NCI-H187 treated with DMSO at 0.1 percent for 48 hours (cell line): Measurements from ENCODE around the gene LIPH.

ENCODE experiments used
- DNase-seq: peaks from one replicate; lab custom pipeline; 2025; lab: John Stamatoyannopoulos, UW

Gene LIPH

DNA sequence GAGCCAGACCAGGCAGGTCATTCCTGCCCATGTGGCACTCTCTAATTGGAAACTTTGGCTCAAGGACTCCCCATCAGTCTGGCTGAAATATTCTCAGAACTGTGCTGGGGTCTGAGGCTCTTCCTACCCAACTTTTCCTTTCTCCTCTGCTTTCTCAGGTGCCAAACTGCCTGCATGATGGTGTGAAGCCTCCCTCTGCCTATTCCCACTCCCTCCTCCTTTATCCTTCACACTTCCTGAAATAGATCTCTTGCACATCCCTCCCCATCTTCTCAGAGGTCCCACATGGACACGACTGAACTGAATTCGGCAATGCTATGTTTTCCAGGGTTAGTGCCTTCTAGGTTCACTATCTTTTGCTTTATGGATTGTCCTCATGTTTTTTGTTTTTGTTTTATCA lies 12.5 kb downstream of the LIPH start:
- DNase-seq, result no peak

DNA sequence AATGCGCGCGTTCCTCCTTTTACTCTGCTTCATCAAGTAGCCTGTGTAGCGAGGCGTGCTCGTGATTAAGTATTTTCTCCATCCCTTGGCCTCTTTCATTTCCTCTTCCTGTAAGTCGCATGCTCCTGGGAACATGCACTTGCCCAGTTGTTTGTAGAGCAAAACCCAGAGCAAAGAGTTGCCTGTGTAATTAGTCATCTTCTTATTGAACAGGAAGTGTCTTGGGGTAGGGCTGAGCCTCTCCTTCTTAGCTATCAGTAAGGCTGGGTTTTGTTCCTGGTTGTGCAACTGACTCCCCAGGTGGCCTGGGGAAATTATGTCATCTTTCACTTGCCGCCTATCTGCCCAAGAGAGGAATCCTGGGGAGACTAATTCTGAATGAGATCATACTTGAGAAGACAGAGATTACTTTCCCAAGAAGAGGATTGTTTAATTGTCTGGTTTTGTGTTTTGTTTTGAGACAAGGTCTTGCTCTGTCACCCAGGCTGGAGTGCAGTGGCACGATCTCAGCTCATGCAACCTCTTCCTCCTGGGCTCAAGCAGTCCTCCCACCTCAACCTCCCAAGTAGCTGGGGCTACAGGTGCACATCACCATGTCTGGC lies 14.9 kb downstream of the LIPH start:
- DNase-seq, result no peak

DNA sequence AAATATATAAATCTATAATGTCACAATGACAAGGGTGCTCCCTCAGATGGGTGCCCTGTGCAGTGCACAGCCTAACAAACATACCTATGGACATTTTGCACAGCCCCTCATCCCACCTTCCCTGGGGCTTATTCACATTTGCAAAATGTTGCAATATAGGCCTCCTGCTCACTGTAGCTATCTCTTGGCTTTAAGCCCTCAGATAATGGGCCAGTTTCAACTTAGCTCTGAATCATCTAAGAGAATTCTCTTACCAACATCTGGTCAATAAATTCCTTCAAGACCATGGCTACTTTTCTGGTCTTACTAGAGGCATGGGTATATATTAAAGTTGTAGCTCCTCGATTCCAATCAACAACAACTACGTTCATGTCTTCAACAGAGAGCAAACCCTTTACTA lies 17.9 kb downstream of the LIPH start:
- no peak for DNase-seq

DNA sequence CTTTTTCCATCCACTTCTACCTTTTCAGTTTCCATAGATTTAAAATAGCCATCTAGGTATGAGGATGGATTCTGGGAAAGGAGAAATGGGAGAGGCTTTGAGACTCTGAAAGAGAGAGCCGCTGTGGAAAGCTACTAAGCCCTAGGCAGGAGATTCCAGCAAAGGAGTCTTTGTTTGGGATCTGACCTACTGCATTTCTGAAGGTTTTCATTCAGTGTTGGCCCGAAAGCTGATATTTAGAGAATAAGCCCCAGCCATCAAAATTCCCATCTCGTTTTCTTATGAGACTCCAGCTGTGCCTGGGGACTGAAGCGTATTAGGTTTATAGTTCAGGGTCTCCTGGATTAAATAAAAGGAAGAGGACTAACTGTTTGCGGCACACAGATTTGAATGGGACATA lies 19.5 kb downstream of the LIPH start:
- no peak for DNase-seq

GRCh38 chr3:185530856-185531255 lies 21.5 kb downstream of the LIPH start:
- DNase-seq, result no peak

DNA sequence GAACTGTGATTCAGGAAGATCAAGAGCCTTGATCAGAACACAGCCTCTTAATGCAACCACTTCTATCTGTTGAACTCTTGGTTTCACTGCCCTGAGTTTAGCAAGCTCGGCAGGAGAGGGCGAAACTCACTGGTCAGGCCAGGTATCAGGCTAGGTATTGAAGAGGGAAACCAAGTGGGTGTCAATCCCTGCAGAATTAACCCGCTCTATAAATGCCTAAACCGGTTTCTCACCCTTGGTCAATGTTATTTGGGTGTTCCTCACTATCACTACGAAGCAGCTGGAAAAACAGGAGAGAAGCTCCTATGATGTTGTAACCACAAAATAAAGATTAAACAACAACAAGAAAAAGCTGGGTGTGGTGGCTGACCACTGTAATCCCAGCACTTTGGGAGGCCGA lies 23.9 kb downstream of the LIPH start:
- DNase-seq, result no peak

DNA sequence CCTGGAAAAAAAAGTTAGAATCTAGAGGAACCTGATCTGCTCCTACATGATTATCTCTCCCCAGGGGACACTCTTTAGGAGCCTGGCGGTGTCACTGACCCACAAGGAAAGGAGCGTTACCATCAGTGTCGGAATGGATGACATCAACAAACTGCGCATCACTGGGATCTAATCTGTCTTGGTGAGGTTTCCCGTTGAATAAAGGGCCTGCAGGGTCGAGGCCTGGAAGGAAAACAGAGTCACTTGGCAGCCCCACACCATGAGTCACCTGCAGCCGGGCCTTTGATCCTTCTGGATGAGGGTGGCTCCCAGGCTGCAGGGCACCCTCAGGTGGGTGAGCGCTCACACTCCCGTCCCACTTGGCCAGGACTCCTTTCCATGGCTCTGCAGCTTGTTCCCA lies 25.0 kb downstream of the LIPH start:
- DNase-seq, result no peak

- no peak for DNase-seq
Observed at GRCh38 chr3:185526349-185526951, 25.9 kb downstream of the LIPH start.

DNA sequence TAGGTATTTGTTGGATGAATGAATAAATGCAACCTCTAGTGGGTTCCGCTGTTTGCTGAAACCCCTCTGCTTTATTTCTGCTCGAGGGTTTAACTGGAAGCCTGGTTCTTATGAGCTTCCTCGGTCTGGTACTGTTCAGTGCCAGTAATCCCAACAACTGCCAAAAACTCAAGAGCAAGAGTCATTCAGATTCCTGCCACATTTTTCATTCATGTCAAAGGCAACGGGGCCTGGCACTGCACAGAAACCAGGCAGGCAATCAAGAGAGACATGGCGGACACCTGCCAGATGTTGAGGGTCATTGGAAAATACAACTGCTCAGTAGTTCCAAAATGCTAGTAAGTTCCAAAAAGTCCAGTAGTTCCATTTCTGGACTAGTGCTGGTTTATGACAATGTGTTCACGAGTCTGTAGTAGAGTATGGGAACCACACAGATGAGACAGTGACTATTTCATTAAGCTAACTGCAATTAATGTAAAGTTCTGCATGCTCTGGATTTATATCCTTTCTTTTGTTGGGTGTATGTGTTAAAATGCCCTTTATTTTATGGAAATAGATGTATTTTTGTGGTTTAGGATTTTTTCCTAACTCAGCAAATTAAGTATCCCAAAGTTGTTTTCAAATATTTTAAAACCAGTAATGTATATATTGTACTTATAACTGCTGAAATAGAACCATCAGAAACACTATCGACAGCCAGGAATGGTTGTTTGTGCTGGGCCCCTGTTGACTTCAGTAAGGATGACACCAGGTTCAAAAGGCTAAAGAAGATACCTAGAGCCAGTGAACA lies 30.8 kb downstream of the LIPH start:
- no peak for DNase-seq

DNA sequence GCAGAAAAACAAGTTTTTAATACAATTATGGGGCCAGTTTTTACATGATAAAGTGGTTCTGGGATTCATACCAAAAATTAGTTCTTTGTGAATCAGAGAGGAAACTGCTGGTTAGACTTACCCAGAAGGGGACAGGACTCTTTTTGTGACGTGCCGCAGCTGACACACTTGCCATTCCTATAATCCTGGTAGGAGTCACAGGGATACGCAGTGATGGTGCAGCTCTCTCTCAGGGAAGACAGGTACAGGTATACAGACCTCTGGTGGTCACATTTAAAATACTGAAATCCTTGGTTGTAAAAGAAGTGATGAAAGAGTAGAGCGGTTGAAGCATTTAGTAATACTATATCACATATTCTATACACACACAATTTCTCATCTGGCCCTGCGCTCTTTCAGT lies 33.4 kb downstream of the LIPH start:
- no peak for DNase-seq

DNA sequence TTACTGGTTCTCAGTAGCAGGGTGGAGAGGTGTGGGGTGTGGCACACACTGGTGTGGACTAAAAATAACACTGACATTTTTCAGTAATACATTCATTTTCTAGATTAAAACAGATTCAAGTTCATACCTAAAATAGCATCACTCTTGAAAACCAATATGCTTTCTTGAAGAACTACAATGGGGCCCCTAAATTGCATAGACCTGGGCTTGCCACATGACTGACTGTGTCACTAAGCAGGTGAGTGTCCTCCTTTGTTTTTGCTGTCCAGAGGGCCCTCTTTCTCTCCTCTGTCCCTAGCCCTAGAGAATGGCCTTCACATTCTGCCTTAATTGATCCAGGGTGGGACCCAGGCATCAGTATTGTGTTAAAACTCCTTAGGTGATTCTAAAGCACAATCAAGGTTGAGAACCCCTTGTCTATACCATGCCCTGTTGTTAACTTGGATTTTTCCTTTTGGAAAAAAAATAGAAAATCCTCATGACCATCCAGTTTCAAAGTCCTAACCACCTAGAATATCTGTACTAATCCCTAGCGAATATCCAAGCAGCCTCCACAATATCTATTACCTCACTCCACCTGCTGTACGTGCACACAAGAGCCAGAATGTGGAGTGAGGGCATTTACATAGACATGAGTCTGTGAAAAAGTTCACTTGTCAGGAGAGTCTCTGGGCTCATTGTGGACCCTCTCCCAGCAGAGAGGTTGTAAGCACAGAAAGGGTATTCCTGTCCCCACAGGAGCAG lies 34.8 kb downstream of the LIPH start:
- no peak for DNase-seq

DNA sequence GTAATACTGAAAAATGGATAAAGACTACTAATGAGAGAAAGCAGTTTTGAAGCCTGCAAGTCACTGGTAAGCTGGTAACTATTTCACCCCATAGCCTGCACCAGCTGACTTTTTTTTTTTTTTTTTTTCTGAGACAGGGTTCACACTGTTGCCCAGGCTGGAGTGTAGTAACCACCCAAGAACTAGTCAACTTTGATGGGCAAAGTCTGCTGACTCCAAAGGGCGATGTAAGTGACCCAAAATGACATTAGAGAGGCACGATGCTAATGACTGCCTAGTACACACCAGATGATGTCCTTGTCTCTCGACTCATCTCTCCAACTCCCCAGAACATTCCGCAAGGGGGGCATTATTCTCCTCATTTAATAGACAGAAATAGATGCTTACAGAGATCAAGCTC lies 40.7 kb downstream of the LIPH start:
- no peak for DNase-seq

DNA sequence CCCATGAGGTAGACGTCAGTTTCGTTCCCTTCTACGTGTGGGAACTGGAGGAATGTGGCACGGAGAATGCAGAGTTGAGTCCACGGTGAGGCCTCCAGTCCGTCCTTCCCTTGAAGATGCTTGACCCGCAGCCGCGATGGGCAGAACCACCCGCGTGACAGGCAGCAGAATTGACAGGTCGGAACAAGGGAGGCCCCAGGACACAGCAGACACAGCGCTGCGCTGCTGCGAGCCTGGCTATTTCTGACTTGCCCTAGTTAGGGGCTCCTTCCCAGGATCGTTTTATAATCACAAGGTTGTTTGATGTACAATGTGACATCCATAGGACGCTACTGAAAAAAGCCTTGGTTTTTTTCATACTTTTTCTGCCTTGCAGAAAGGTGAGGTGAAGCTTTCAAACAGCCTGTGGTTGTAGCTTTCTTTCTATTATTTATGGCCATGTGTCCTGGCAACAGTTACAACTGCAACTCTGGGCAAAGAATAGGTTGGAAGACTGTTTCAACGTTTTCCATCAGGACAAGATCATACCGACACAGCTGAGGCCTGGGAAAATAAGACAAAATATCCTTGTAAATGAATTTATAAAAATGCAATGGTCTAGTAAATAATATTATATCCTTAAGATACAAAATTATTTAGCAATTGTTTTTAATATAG lies 43.9 kb downstream of the LIPH start:
- DNase-seq, result no peak

GRCh38 chr3:185507883-185508282 lies 44.5 kb downstream of the LIPH start:
- no peak for DNase-seq

DNA sequence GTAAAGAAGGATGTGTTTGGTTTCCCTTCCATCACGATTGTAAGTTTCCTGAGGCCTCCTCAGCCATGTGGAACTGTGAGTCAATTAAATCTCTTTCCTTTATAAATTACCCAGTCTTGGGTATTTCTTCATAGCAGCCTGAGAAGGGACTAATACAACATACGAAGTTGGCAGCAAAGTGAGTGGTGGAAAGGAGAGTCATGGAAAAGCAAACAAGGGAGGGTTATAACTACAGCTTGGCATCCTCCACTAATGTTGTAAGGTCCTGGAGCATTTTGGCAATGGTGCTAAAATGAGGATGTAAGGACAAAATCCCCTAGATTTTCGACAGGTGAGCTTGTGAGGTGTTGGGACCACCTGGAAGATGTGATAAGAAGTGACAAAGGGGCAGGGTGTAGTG lies 47.8 kb downstream of the LIPH start:
- no peak for DNase-seq

DNA sequence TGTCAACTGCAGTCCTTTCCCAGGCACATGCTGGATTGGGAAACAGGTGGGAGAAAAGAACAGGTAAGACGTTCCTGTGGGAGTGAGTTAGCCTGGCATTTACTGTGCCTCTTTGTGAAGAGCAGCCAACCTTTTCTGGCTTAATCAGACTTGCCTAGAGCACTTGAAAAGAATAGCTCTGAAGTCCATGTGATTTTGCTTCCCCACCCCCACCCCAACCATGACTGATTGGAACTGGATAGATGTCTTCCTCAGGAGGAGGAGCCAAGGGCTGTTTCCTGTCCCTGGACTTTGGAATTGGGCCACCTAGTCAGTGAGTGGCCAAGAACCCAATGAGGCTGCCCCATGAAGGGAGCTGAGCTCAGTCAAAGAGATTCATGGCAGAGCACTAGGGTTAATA lies 48.9 kb downstream of the LIPH start:
- no peak for DNase-seq

- no peak for DNase-seq
Observed at GRCh38 chr3:185502987-185503386, 49.4 kb downstream of the LIPH start.

DNA sequence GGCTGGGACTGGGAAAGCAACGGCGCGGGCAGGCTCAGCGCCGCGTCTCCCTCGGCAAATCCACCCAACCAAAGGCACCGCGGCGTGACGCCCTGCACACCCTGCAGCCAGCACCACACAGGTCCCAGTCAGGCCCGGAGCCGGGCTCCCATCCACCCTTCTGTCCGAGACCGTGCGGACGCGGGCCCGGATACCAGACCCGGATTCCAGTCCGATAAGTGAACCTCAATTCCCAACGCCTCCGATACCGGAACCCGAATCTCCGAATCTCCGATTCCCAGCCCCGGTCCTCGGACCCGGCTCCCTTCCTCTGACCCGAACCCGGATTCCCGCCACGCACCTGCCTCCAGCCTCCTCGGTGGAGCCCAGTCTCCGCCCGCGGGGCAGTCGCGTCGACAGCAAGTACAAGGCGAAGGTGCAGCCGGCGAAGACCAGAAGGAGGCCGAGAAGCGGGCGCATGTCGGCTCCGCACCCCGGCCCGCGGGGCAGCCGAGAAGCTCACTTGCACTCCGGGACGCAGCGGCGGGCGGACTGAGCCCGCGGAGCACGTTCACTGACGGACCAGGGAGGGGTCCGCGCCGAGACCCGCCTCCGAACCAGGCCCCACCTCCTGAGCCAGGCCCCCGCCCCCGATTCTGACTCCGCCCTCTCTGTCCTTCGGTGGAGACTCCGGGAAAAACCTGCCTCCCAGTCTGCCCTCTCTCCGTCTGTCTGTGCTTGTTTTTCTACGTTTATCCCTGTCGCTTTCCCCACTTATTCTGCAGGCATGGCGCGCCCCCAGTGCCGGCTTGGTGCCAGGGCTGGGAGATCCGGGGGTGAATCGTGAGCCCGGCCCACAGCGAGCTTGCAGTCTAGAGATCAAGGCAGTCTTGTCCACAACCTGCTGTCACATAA lies 53.6 kb downstream of the LIPH start, which contains the start of gene TMEM41A:
Gene TMEM41A (minus strand): TSS at position 533 of the 894 bp plus-strand sequence. CDS start 74 bp downstream, at position 459.
- DNase-seq, result peak; percentile 3

DNA sequence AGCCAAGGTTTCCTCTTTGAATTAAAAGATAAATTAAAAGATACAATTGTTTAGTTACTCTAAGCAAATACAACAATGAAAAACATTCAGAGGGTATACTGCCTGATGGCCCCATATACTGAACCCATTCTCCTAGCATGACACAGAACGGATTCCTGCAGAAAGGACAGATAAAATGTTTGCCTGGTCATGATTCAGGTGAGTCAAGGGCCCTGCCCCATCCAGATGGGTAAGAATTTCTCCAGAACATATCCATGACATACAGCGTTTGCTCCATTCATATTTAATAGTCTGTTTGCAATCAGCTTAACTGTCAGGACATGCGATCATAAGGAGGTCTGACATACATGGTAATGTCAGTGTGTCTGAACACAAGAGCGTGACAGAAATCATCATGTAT lies 62.1 kb downstream of the LIPH start:
- DNase-seq, result no peak

- DNase-seq, result no peak
Observed at GRCh38 chr3:185489462-185489861, 62.9 kb downstream of the LIPH start.

DNA sequence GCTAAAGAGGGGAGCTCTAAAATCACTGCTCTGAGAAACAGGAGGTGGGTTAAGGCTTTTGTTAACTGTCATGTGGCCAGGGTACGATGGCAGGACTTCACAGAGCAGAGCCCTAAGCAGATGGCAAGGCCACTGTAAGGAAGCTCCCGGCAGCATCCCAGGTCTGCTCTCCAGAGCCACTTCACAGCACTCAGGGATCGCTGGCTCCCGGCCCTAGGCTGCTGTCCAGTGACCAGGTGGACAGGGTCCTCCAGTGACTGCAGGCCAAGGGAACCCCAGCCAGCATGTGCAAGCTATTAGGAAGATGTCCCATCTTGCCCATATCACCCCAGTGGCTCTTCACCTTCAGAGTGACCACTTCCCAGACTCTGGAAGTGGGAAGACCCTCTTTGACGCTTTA lies 63.9 kb downstream of the LIPH start:
- DNase-seq, result no peak
